B cell (primary cell): ENCODE measurements around the gene PLEKHJ1.

Experiments used
- CTCF ChIP-seq: fragments of 200-600 bp; IDR thresholded peaks from one replicate; pipeline ENCODE4 v1.8.0; 2022; ENCODE audit warnings: antibody characterized with exemption, mild to moderate bottlenecking
- EZH2 ChIP-seq: IDR thresholded peaks from 2 replicates; pipeline ENCODE4 v1.6.1; 2012; ENCODE audit warnings: borderline replicate concordance, low read depth, mild to moderate bottlenecking, moderate library complexity, low read length; ENCODE audit not compliant: insufficient read depth, poor library complexity, severe bottlenecking

- TF ChIP-seq CTCF, result no peak
- no peak for TF ChIP-seq EZH2
These were observed 44.6 kb upstream of the PLEKHJ1 start for GRCh38 chr19:2280633-2281264.
